SH-SY5Y (cell line): ENCODE measurements around the gene ARID4A.

Experiments
- GATA2 ChIP-seq: IDR thresholded peaks from 2 replicates; pipeline ENCODE4 v1.6.1; 2011; ENCODE audit warnings: mild to moderate bottlenecking, low read depth, low read length
- GATA3 ChIP-seq: IDR thresholded peaks from 2 replicates; pipeline ENCODE4 v1.6.1; 2011; ENCODE audit warnings: low read depth, mild to moderate bottlenecking, low read length, moderate library complexity

- no peak for TF ChIP-seq GATA2
- no peak for TF ChIP-seq GATA3
These were observed 6.2 kb upstream of the ARID4A start for GRCh38 chr14:58292187-58292586.
